Measurements from ENCODE around the gene MAGT1.

Gene MAGT1

DNA sequence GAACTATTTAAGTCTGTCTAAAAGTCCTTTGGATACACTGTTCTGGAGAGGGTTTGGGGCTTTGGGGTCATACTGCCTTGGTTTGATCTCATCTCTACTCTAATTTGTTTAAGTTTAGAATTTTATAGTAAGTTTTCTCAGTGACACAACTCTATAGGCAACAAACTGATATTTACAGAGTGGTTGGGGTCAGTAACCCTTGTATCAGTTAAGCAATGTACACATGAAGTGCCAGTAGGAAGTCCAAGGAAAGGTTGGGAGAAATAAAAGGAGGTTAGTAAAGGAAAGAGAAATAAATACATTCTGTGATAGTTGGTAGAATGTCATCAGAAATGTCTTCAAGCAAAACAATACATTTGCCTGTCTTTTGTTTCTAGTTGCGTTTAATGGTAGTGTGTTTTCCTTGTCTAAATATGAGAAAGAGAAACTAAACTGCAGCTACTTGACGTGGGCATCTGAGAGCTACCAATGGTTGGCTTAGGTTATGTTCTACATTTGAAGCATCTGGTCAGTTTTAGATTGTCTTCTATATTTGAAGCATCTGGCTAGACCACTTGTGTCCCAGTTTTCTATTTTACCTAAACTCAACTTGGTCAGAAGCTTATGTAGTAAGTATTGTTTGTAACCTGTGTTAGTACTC, 22.2 kb upstream of the MAGT1 start:
- Mint-ChIP-seq H3K4me3 (no peak overlapping the region), H3K9me3 (peaks cover 6% of the 10 kb centered on the region), H3K27ac (no peak overlapping the region), H3K36me3 (ENCODE audit: low read depth) (no peaks in the 10 kb centered on the region), H3K27me3 (ENCODE audit: low read depth) (no peaks in the 10 kb centered on the region), H3K4me1 (peaks cover 9% of the 10 kb centered on the region)
- TF ChIP-seq, protein P1, sequence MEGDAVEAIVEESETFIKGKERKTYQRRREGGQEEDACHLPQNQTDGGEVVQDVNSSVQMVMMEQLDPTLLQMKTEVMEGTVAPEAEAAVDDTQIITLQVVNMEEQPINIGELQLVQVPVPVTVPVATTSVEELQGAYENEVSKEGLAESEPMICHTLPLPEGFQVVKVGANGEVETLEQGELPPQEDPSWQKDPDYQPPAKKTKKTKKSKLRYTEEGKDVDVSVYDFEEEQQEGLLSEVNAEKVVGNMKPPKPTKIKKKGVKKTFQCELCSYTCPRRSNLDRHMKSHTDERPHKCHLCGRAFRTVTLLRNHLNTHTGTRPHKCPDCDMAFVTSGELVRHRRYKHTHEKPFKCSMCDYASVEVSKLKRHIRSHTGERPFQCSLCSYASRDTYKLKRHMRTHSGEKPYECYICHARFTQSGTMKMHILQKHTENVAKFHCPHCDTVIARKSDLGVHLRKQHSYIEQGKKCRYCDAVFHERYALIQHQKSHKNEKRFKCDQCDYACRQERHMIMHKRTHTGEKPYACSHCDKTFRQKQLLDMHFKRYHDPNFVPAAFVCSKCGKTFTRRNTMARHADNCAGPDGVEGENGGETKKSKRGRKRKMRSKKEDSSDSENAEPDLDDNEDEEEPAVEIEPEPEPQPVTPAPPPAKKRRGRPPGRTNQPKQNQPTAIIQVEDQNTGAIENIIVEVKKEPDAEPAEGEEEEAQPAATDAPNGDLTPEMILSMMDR (IDR thresholded peaks at IDR 0.05; ENCODE audit: unreplicated experiment in 3 of 3), result no peak

DNA sequence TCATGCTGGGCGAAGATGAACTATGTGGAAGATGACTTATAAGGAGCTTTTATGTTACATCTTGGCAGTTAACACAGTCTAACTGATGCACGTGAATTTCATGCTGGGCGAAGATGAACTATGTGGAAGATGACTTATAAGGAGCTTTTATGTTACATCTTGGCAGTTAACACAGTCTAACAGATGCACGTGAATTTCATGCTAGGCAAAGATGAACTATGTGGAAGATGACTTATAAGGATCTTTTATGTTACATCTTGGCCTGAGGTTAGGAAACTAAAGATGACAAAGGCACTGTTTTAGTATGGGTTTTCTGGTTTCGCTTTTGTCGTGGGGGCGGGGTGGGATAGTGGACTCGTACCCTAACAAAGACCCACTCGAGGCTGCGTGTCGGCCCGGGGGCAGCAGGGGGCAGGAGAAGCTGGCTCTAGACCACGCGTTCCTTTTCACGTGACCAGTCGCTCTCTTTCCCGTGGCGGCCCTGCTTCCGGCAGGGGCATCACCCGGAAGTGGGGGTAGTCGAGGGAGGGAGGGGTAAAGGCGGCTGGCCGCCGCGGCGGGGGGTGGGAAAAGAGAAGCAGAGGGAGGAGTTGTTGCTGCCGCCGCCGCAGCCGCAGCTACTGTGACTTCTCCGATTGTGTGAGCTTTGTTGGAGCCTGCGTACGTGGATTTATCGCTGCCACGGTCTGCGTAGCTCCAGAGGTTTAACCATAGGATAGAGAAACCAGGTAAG, 15.0 kb upstream of the MAGT1 start, which contains the start of gene ATP7A:
ATP7A (plus strand) TSS at position 586 of the 733 bp plus-strand sequence. CDS start 60,949 bp downstream, outside the sequence.
- Mint-ChIP-seq H3K27ac (peak within 1 kb of the TSS; percentile 94 to 96 (median 95)), H3K4me1 (peaks cover 18% of the 10 kb centered on the region)
- TF ChIP-seq, protein P1 (IDR thresholded peaks at IDR 0.05; ENCODE audit: unreplicated experiment in 3 of 3), result peak; percentile 36 to 52 (median 41)

DNA sequence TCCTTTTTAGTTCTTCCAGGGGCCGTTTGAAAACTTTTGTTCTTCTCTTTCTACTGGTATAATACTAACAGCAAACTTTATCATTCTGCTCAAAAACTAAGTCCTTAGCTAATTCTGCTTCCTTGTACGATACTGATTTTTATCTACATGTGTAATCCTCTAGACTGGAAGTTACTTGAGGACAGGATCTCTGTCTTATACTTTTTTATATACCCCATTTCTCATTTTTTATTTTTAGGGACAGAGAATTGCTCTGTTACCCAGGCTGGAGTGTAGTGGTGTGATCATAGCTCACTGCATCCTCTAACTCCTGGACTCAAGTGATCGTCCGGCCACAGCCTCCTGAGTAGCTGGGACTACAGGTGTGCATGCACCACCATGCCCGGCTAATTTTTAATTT, 6.3 kb upstream of the MAGT1 start:
- TF ChIP-seq, protein P1 (IDR thresholded peaks at IDR 0.05; ENCODE audit: unreplicated experiment in 3 of 3), result no peak
- Mint-ChIP-seq H3K4me1 (no peaks in the 10 kb centered on the region), H3K4me3 (peak overlapping the region; percentile 88 to 93 (median 92)), H3K27me3 (ENCODE audit: low read depth) (no peaks in the 10 kb centered on the region), H3K9me3 (peaks cover 9% of the 10 kb centered on the region), H3K27ac (no peak overlapping the region), H3K36me3 (ENCODE audit: low read depth) (peaks cover 32% of the 10 kb centered on the region)

More for the DNA sequence above, 15.0 kb upstream of the MAGT1 start, which contains the start of gene ATP7A:
- Mint-ChIP-seq H3K9me3 (no peaks in the 10 kb centered on the region), H3K36me3 (ENCODE audit: low read depth) (no peaks in the 10 kb centered on the region), H3K4me3 (peak within 1 kb of the TSS; percentile 92 to 99 (median 96)), H3K27me3 (ENCODE audit: low read depth) (no peaks in the 10 kb centered on the region)

DNA sequence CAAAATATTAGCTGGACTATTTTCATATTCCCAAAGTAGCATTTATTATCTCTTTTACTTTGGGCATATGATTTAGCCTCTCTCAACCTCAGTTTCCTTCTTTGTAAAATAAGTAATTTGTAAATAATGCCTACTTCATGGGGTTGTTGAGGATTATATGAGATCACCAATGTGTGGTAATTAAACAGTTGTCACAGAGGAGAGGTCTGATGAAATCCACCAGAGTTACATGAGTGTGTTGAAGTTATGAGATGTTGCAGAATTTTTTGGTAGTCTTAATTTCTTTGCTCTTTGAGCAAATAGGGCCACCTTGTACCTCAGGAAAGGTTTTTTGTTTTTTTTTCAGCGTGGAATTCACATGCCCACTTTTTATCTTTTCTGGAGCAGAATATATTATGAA, 5.5 kb upstream of the MAGT1 start:
- Mint-ChIP-seq H3K4me1 (no peaks in the 10 kb centered on the region), H3K27ac (peak overlapping the region in 2 of 3 experiments; percentile 93 to 95), H3K36me3 (ENCODE audit: low read depth) (peaks cover 32% of the 10 kb centered on the region), H3K27me3 (ENCODE audit: low read depth) (no peaks in the 10 kb centered on the region), H3K9me3 (peaks cover 9% of the 10 kb centered on the region), H3K4me3 (peak overlapping the region; percentile 88 to 93 (median 92))
- TF ChIP-seq, protein P1 (IDR thresholded peaks at IDR 0.05; ENCODE audit: unreplicated experiment in 3 of 3), result no peak

DNA sequence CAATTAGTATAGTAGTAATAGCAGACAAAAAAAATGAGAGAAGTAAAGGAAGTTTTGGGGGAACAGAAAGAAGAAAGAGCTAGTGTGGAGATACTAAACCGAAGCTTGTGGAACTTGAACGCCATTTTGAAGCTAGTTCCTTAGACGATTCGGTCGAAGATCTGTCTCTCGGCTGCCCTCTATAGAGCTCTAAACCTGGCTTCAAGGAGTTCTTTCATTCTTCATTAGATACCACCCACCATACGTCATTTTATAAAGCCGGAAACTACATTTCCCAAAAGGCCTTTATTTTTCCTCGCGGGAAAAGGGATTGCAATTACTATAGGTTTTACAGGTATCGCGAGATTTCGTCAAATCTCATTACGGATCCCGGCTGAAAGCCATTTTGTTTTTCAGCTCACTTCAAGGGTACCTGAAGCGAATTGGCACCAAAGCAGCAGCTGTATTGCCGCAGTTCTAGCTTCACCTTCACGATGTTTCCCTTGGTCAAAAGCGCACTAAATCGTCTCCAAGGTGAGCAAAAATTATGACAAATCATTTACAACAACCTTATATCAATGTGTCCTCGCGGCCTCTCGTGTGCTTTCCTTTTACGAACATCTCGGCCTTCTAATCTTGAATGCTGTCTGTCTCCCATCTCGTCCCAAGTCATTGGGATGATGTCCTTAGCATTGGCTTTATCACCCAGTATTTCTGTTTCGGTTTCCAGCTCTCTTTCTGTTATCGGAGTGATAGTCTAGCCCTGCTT, 4.0 kb upstream of the MAGT1 start, which contains the start of gene COX7B:
COX7B (plus strand) TSS at position 388 of the 748 bp plus-strand sequence; CDS start at position 474, 86 bp downstream.
- no peaks in the 10 kb centered on the region for H3K4me1 Mint-ChIP-seq
- TF ChIP-seq, protein P1 (IDR thresholded peaks at IDR 0.05; ENCODE audit: unreplicated experiment in 3 of 3), result peak; percentile 27 to 54 (median 30)
- H3K36me3 Mint-ChIP-seq (ENCODE audit: low read depth), result peaks cover 24% of the 10 kb centered on the region
- H3K27ac Mint-ChIP-seq, result peak within 1 kb of the TSS; percentile 93 to 100 (median 95)
- no peaks in the 10 kb centered on the region for H3K27me3 Mint-ChIP-seq (ENCODE audit: low read depth)
- H3K9me3 Mint-ChIP-seq, result peaks cover 7% of the 10 kb centered on the region
- H3K4me3 Mint-ChIP-seq, result peak within 1 kb of the TSS; percentile 88 to 93 (median 92)

All from nephron (organoid).